Calu3 (cell line): ENCODE measurements around the gene PFN2. TPM values are rescaled to one million over a fixed set of nuclear protein-coding genes. Genes with fewer than 3 reads are reported as not detected.
"Not testable (repeated sequence)": the region's sequence is repeated elsewhere in the genome, so short reads cannot be mapped to it uniquely, and the experiment has no call there.

Experiments
- BruUV-seq: library from RNA; stranded (reverse); fragments of 400-500 nt; replicated peaks from 2 replicates; lab custom pipeline; 2021; lab: Mats Ljungman, UMichigan
- CTCF ChIA-PET: fragments of 300-600 bp; sonication (Branson Sonifier 250); formaldehyde crosslinking; loops from one replicate; lab custom pipeline; 2022; ENCODE audit warnings: antibody characterized with exemption; lab: Charles Lee
- DNase-seq: peaks from one replicate; pipeline ENCODE4 v3.0.0; 2022
- H3K27ac Mint-ChIP-seq: one replicate; pipeline ENCODE4 v1.8.0; 2022; ENCODE audit warnings: mixed read lengths; ENCODE audit not compliant: unreplicated experiment
- H3K27me3 Mint-ChIP-seq: one replicate; pipeline ENCODE4 v1.8.0; 2022; ENCODE audit warnings: mixed read lengths; ENCODE audit not compliant: unreplicated experiment
- H3K36me3 Mint-ChIP-seq: one replicate; pipeline ENCODE4 v1.8.0; 2022; ENCODE audit warnings: mild to moderate bottlenecking, moderate library complexity, mixed read lengths; ENCODE audit not compliant: insufficient read depth, unreplicated experiment
- H3K4me1 Mint-ChIP-seq: one replicate; pipeline ENCODE4 v1.8.0; 2022; ENCODE audit warnings: mild to moderate bottlenecking, low read depth, mixed read lengths; ENCODE audit not compliant: unreplicated experiment
- H3K4me3 Mint-ChIP-seq: one replicate; pipeline ENCODE4 v1.8.0; 2022; ENCODE audit warnings: mild to moderate bottlenecking, low read depth, moderate library complexity, mixed read lengths; ENCODE audit not compliant: unreplicated experiment
- H3K9me3 Mint-ChIP-seq: one replicate; pipeline ENCODE4 v1.8.0; 2022; ENCODE audit warnings: low read depth, mixed read lengths; ENCODE audit not compliant: unreplicated experiment
- intact Hi-C: fragments of 100-400 bp; cut with micrococcal nuclease; formaldehyde crosslinking; loops from one replicate; pipeline ENCODE4 v1.10.0; 2022; ENCODE audit not compliant: unreplicated experiment
- total RNA-seq: library from RNA; stranded (reverse); gene quantifications from 2 replicates; pipeline ENCODE4 v1.2.3, GENCODE V29; 2022
- TF ChIP-seq, protein P1 (sequence below): fragments of 200-600 bp; IDR thresholded peaks from one replicate; pipeline ENCODE4 v1.8.0; 2022; ENCODE audit warnings: antibody characterized with exemption; ENCODE audit not compliant: unreplicated experiment

Gene PFN2
- total RNA-seq, 1 experiment from 2014 or later, result 225 TPM

DNA sequence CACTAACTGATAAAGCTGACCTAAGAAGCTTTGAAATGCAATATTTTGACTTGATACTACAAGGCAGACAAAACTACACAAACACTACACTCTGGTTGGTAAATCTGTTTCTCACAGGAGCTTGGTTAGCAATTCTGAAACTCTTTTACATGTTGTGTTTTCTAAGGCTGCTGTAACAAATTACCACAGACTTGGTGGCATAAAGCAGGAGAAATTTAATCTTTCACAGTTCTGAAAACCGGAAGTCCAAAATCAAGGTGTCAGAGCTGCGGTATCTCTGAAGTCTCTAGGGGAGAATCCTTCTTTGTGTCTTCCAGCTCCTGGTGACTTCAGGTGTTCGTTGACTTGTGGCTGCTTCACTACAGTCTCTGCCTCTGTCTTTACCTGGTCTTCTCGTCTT is 12.9 kb upstream of the PFN2 start:
- H3K36me3 Mint-ChIP-seq, result no peaks in the 10 kb centered on the region
- no peaks in the 10 kb centered on the region for H3K27me3 Mint-ChIP-seq
- no peak overlapping the region for H3K4me3 Mint-ChIP-seq
- TF ChIP-seq, protein P1, sequence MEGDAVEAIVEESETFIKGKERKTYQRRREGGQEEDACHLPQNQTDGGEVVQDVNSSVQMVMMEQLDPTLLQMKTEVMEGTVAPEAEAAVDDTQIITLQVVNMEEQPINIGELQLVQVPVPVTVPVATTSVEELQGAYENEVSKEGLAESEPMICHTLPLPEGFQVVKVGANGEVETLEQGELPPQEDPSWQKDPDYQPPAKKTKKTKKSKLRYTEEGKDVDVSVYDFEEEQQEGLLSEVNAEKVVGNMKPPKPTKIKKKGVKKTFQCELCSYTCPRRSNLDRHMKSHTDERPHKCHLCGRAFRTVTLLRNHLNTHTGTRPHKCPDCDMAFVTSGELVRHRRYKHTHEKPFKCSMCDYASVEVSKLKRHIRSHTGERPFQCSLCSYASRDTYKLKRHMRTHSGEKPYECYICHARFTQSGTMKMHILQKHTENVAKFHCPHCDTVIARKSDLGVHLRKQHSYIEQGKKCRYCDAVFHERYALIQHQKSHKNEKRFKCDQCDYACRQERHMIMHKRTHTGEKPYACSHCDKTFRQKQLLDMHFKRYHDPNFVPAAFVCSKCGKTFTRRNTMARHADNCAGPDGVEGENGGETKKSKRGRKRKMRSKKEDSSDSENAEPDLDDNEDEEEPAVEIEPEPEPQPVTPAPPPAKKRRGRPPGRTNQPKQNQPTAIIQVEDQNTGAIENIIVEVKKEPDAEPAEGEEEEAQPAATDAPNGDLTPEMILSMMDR, result no peak
- H3K9me3 Mint-ChIP-seq, result no peaks in the 10 kb centered on the region
- no peak overlapping the region for H3K27ac Mint-ChIP-seq
- H3K4me1 Mint-ChIP-seq, result no peaks in the 10 kb centered on the region
- intact Hi-C loops, result no loop called here
- no peak for DNase-seq
- CTCF ChIA-PET, result no interaction called here
- BruUV-seq, result no TSS peak

GRCh38 chr3:149983053-149983452 is 12.4 kb upstream of the PFN2 start:
- H3K27me3 Mint-ChIP-seq, BruUV-seq, H3K4me3 Mint-ChIP-seq, H3K27ac Mint-ChIP-seq, H3K36me3 Mint-ChIP-seq, intact Hi-C loops, DNase-seq, CTCF ChIA-PET, H3K4me1 Mint-ChIP-seq, H3K9me3 Mint-ChIP-seq: not testable (repeated sequence)

DNA sequence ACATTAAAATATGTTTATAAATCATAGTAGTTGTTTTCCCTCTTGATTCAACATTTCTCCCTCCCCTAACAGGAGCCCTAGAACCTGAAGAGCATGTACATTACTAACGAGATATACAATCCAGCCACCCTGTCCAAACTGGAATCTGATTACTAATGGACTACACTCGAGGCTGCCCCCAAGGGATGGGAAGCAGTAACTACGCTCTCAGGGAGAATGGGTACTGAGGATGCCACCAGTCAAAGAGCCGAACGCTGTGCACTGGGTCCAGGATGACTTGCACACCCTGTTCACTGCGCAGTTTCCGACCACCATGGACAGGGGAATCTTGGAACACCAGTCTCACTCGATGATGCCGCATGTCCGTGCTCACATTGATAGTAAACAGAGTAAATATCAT is 11.3 kb upstream of the PFN2 start:
- H3K27me3 Mint-ChIP-seq, BruUV-seq, intact Hi-C loops, H3K4me3 Mint-ChIP-seq, DNase-seq, H3K4me1 Mint-ChIP-seq, H3K27ac Mint-ChIP-seq, H3K36me3 Mint-ChIP-seq, H3K9me3 Mint-ChIP-seq: not testable (repeated sequence)
- CTCF ChIA-PET, result interaction anchor here (1.2 kb wide), 1 partner anchor 202 kb away, joined by 3 read pairs; no protein-coding TSS in a partner anchor

DNA sequence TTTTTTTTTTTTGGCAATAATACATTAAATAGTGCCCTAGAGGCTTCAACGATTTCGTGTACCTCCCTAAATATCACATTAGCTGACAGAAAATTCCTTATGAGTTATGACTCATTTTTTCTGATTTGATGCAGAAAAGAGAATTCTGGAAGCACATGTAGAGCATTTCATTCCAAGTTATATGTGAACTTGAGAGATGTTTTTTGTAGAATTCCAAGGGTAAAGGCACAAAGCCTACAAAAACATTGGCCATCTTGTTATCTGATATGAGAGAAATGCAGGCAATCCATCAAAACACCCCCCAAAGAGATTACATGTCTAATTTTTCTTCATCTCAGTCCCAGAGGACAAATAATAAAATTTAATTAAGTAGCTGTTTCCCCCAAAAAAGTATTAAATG is 6.7 kb upstream of the PFN2 start:
- H3K4me1 Mint-ChIP-seq, result no peaks in the 10 kb centered on the region
- no peak overlapping the region for H3K27ac Mint-ChIP-seq
- no peak for DNase-seq
- H3K9me3 Mint-ChIP-seq, result no peaks in the 10 kb centered on the region
- CTCF ChIA-PET, result interaction anchor here (0.6 kb wide), 1 partner anchor 24 kb away, joined by 3 read pairs; no protein-coding TSS in a partner anchor
- no peak overlapping the region for H3K4me3 Mint-ChIP-seq
- TF ChIP-seq, protein P1, result no peak
- BruUV-seq, result no TSS peak
- H3K36me3 Mint-ChIP-seq, result no peaks in the 10 kb centered on the region
- intact Hi-C loops, result no loop called here
- H3K27me3 Mint-ChIP-seq, result no peaks in the 10 kb centered on the region

DNA sequence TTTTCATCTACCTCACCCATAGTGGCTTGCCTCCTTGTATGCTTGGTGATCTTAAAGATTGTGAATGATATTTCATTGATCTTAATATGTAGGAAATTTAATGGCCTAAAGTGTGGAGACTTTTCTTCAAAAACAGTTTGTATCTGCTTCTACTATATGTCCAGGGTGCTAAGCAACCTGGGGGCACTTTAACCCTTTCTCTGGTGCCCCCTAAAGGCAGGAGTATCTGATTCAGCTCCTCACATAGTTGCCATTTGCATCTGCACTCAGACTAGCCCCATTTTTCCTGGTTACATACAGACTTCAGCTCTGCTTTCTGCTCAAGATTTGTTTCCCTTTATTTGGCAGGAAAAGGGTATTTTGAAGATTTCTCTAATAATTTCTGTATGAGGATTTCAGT is 5.2 kb upstream of the PFN2 start:
- CTCF ChIA-PET, result no interaction called here
- Mint-ChIP-seq H3K4me3 (no peak overlapping the region), H3K9me3 (no peaks in the 10 kb centered on the region), H3K36me3 (peaks cover 13% of the 10 kb centered on the region), H3K27me3 (no peaks in the 10 kb centered on the region), H3K27ac (no peak overlapping the region), H3K4me1 (peaks cover 7% of the 10 kb centered on the region)
- intact Hi-C loops, result no loop called here
- no peak for DNase-seq
- TF ChIP-seq, protein P1, result no peak
- BruUV-seq, result no TSS peak
